GM21723 (cell line): ENCODE data around the gene FARP1.
"Not testable (repeated sequence)": the region's sequence is repeated elsewhere in the genome, so short reads cannot be mapped to it uniquely, and the experiment has no call there.

ENCODE experiments used
- ATAC-seq: cut with Tn5 transposase; IDR thresholded peaks from one replicate; pipeline ENCODE4 v1.9.1; 2021; ENCODE audit warnings: mild to moderate bottlenecking, moderate library complexity; ENCODE audit not compliant: unreplicated experiment

The FARP1 gene

DNA sequence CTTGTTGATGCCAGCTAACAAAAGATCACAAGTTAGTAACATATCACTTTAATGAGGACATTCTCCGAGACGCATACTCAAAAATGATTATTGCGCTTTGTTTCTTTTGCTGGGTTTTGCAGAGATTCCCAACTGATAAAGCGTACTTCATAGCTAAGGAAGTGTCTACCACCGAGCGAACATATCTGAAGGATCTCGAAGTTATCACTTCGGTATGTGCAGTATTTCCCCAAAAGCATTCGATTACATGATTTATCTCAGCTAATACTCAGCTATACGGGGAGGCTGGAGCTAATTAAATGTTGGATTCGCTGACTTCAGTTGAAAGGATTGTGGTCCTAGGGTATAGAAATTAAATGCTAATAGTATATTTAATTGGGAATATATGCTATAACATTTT lies 267.7 kb downstream of the FARP1 start:
- no peak for ATAC-seq

DNA sequence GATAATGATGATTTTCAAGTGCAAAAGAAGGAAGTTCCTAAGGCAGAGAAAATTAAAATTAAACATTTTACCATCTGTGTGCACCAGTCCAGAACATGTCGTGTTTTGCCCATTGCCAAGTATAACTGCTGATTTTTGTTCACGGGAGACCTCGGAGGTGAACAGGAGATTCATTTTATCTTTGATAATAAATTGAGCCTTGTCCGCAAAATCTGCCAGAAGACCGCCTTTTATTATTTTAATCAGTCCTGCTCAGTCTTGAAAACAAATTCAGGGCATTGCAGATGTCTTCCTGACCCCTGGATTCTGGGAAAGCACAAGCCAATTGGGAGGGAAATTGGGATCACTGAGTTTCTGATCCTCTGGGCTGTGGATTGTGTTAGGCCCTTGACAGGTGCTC lies 268.1 kb downstream of the FARP1 start:
- no peak for ATAC-seq

- no peak for ATAC-seq
Measured at GRCh38 chr13:98411617-98412265, 268.8 kb downstream of the FARP1 start.

GRCh38 chr13:98413278-98413677 lies 270.4 kb downstream of the FARP1 start:
- not testable (repeated sequence) for ATAC-seq

DNA sequence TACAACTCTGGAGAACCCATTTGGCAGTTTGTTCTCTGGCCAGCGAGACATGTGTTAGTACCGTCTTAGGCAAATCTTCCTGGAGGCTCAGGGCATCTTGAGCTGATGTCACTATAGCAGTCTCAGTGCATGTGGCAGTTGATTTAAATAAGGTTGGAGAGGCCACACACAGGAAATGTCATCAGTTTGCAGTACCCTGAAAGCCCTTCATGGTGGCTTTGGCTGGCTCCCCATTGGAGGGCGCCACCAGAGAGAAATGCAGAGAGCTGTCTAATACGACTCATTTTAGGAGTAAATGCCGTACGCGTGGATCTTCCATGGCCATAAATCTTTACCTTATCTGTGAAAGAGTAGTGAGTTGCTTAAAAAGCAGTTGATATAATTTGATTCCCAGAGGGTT lies 270.9 kb downstream of the FARP1 start:
- ATAC-seq, result no peak

GRCh38 chr13:98415326-98416070 lies 272.6 kb downstream of the FARP1 start:
- no peak for ATAC-seq

GRCh38 chr13:98416408-98416807 lies 273.5 kb downstream of the FARP1 start:
- no peak for ATAC-seq

GRCh38 chr13:98419786-98420553 lies 277.1 kb downstream of the FARP1 start:
- ATAC-seq, result no peak

DNA sequence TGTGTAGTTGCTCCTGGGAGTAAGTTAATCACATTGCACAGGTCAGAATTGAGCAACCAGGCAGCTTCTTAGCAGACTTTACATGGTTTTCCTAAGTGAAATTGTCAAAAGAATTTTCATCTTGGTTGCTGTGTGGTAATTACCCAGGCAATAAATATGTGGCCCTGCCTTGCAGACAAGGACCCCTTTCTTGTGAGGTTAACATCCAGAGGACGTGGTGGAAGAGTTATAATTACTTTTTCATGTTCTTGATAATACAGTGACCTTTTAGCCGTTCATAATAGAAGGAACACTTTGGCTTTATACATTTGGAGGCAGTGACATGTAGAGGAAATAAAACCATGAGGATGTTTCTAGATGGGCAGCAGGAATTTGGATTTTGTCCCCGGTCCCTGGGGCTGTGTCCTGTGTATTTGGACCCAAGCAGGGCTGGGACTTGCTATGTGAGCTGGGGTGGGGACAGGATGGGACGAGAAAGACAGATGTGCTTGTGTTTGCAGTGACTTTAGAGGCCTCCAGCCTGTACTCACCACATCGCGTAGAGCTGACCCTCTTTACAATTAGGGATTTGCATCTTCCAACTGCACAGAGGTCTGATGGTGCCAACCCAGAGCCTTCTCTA lies 277.8 kb downstream of the FARP1 start:
- ATAC-seq, result no peak

GRCh38 chr13:98422046-98422445 lies 279.2 kb downstream of the FARP1 start:
- no peak for ATAC-seq

DNA sequence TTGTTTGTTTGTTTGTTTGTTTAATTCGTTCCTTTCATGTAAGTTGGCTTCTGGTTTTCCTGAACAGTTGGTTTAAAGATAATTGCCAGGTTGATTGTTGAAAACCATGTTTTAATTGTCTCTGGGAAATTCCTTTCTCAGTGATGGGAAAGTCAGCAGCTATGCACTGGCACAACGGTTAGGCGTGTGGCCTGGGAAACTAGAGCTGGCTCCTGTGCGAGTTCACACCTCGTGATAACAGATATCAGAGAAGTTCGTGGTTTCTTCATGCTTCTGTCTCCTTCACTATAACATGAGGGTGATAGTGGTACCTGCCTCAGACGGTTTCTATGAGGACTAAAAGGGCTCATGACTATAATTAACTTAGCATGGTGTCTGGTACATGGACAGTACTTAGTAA lies 280.5 kb downstream of the FARP1 start:
- ATAC-seq, result no peak

GRCh38 chr13:98427331-98427995 lies 284.6 kb downstream of the FARP1 start:
- no peak for ATAC-seq

DNA sequence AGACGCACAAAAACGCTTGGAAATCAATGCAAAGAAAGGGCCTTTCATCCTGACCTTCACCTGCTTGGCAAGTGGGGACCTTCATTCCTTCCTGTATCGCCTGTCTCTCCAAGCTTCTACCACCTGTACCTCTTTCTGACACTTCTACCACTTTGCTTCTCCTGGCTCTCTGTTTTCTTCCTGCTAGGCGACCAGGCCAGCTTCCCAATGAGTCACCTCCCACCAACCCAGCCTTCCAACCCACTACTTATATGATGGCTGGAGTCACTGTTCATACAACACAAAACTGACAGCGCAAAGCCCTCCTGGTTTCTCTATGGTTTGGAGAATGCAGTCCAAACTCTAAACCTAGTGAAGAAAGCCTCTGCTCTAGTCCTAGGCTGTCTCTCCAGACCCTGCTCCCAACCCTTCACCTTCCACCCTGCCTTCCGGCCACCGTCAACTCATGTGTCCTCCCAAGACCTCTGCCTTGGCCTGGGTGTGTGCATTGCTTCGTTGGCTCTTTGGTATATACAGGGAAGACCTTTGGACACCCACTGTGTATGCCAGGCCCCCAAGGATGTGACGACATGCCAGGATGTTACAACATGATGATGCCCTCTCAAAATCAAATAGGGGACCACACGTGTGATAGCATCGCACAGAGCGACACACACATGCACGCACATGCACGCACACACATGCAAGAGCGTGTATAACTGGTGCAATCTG lies 285.5 kb downstream of the FARP1 start:
- no peak for ATAC-seq

DNA sequence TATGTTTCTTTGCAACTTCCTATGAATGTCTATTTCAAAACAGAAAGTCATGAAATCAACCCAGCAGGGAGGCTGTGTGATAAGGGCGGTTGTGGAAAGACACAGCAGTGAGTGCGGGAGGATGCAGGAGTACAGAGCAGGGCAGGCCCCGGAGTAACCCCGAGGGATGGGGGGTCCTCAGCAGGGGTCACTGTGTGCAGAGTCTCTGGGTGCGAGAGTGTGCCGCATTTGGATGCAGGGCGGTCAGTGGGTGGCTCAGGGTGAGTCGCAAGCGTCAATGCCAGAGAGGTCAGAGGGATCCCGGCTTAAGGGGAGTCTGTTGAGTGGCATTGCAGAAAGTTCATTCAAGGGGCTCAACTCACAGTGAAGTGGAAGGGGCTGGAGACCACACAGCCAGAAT lies 286.2 kb downstream of the FARP1 start:
- no peak for ATAC-seq

DNA sequence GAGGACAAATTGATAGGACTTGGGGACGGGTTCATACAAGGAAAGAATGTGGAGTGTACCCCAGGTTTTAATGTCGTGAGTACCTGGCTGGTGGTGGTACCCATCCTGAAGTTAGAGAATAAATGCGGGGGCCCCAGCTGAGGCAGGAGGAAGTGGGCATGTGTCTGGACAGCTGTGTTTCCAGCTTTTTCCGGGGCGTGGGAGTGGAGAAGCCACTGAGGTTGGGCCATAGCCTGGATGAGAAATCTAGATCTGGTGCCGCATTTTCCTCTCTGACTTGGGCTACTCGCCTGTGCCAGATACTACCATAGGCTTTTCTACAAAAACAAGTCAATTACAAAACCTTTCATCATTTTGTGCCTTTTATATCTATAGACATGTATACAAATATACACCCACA lies 286.6 kb downstream of the FARP1 start:
- ATAC-seq, result no peak

DNA sequence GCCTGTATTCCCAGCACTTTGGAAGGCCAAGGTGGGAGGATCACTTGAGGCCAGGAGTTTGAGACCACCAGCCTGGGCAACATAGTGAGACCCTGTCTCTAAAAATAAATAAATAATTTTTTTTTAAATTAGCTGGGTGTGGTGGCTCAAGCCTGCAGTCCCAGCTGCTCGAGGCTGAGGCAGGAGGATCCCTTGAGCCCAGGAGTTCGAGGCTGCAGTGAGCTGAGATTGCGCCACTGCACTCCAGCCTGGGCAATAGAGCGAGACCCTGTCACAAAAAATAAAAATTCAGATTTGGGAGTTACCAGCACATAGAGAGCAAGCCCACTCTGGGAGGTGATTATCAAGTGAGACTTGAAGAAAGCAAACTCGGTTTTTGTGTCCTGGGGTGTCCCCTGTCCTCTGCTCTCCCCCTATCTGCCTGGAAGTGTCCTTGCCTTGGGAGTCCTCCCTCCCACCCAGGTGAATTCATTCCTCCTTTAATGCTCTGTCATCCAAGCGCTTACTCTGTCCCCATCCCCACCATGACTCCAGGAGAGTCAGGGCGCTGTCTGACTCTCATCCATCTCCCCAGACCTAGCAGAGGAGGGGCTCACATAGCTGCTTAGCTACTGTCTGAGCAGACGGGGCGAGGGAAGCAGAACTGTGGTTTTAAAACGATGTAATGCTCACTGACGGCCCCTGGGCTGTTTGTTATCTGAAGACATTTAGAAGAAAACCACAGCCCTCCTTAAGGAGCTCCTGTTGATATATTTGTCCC lies 287.3 kb downstream of the FARP1 start:
- no peak for ATAC-seq

GRCh38 chr13:98432638-98433037 lies 289.7 kb downstream of the FARP1 start:
- no peak for ATAC-seq

DNA sequence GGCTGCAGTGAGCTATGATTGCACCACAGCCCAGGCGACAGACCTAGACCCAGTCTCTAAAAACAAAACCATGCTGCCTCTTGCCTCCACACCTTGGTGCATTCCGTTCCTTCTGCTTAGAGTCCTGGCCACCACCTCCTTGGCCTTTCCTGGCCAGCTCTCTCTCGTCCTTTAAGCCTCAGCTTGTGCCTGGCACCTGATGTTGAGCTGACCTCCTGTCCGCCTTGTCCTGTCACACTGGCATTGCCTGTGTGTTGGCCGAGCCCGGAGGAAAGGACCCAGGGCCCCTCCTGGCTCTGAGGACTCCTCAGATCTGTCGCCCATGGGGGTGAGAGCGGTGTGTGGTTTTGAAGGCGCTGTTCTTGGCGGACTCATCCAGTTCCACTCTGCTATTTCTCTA lies 290.8 kb downstream of the FARP1 start:
- ATAC-seq, result no peak

- no peak for ATAC-seq
Measured at GRCh38 chr13:98434060-98434459, 291.2 kb downstream of the FARP1 start.

DNA sequence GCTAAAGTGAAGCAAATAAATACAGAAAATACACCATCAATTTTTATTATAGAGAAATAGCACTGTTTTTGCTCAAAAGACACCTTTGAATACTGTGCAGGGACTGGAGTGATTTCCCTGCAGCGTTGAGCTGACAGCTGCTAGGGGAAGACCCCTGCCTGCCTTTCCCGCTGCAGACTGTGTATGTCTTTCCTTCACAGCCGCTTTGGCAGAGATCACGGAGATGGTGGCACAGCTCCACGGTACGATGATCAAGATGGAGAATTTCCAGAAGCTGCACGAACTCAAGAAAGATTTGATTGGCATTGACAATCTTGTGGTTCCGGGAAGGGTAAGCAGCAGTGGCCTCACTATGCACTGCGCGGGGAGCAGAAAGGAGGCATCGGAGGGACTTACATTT lies 292.5 kb downstream of the FARP1 start:
- no peak for ATAC-seq
